NT2/D1 (cell line): ENCODE data around the gene CAMK2B.

ENCODE experiments used
- DNase-seq: peaks from one replicate; pipeline ENCODE4 v3.0.0-alpha.2; 2011; ENCODE audit warnings: low read depth, low spot score
- H3K27me3 ChIP-seq: 2 replicates; pipeline ENCODE4 v1.6.0; 2011; ENCODE audit warnings: mild to moderate bottlenecking; ENCODE audit not compliant: insufficient read length, insufficient read depth
- H3K36me3 ChIP-seq: 2 replicates; pipeline ENCODE4 v1.6.1; 2011; ENCODE audit warnings: mild to moderate bottlenecking, low read length, mixed read lengths; ENCODE audit not compliant: insufficient read depth, insufficient read length
- H3K4me1 ChIP-seq: 2 replicates; pipeline ENCODE4 v1.5.1; 2011; ENCODE audit not compliant: insufficient read depth, insufficient read length
- H3K4me3 ChIP-seq: 2 replicates; pipeline ENCODE4 v1.5.1; 2011; ENCODE audit warnings: low read depth; ENCODE audit not compliant: insufficient read length
- H3K9ac ChIP-seq: 2 replicates; pipeline ENCODE4 v1.6.0; 2011; ENCODE audit warnings: low read depth; ENCODE audit not compliant: insufficient read length
- H3K9me3 ChIP-seq: 2 replicates; pipeline ENCODE4 v1.5.1; 2011; ENCODE audit warnings: mild to moderate bottlenecking, low read length; ENCODE audit not compliant: insufficient read depth
- SUZ12 ChIP-seq: IDR thresholded peaks from 2 replicates; pipeline ENCODE4 v1.6.1; 2011; ENCODE audit not compliant: insufficient read length, insufficient read depth; ENCODE audit errors: extremely low read depth
- YY1 ChIP-seq: IDR thresholded peaks from 2 replicates; pipeline ENCODE4 v1.6.1; 2011; ENCODE audit not compliant: insufficient read length, insufficient read depth
- ZNF274 ChIP-seq: IDR thresholded peaks from 2 replicates; pipeline ENCODE4 v1.6.1; 2011; ENCODE audit warnings: mild to moderate bottlenecking, low read depth, low read length

The CAMK2B gene

GRCh38 chr7:44186736-44187135 is 138.7 kb downstream of the CAMK2B start:
- Histone ChIP-seq H3K36me3 (no peaks in the 10 kb centered on the region), H3K9ac (no peak overlapping the region), H3K9me3 (peaks cover 15% of the 10 kb centered on the region; the same call in 1 of the 2 replicates), H3K4me3 (no peak overlapping the region), H3K27me3 (no peaks in the 10 kb centered on the region), H3K4me1 (peaks cover 13% of the 10 kb centered on the region)
- TF ChIP-seq YY1: no peak
- no peak for DNase-seq

DNA sequence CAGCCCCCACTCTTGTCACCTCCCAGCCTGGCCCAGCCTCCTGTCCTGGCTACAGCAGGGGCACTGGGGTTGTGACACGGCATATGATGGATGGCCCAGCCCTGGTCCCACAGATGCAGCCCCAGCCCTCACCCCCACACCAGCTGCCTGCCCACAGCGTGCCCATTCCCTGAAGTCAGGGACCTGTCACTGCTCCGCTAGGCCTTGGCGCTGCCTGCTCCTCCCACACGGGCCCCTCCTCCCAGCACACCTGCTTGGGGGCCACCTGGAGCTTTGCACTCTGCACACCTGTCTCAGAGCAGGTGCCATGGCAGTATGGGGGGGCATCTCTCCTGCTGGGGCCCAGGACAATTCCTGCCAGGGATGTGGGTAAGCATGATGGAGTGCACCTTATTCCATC is 139.7 kb downstream of the CAMK2B start:
- no peak for DNase-seq

GRCh38 chr7:44184873-44185446 is 140.4 kb downstream of the CAMK2B start:
- Histone ChIP-seq H3K9me3 (peaks cover 15% of the 10 kb centered on the region; the same call in 1 of the 2 replicates), H3K27me3 (no peaks in the 10 kb centered on the region), H3K36me3 (no peaks in the 10 kb centered on the region), H3K9ac (no peak overlapping the region), H3K4me1 (peaks cover 13% of the 10 kb centered on the region), H3K4me3 (no peak overlapping the region)
- TF ChIP-seq SUZ12 (no peak), ZNF274 (no peak), YY1 (no peak)
- no peak for DNase-seq

More for the DNA sequence above, 139.7 kb downstream of the CAMK2B start:
- H3K9ac ChIP-seq: no peak overlapping the region
- no peaks in the 10 kb centered on the region for H3K36me3 ChIP-seq
- TF ChIP-seq ZNF274 (no peak), SUZ12 (no peak), YY1 (no peak)
- H3K4me3 ChIP-seq: no peak overlapping the region
- H3K4me1 ChIP-seq: peaks cover 13% of the 10 kb centered on the region
- H3K9me3 ChIP-seq: peaks cover 15% of the 10 kb centered on the region; the same call in 1 of the 2 replicates
- H3K27me3 ChIP-seq: no peaks in the 10 kb centered on the region

DNA sequence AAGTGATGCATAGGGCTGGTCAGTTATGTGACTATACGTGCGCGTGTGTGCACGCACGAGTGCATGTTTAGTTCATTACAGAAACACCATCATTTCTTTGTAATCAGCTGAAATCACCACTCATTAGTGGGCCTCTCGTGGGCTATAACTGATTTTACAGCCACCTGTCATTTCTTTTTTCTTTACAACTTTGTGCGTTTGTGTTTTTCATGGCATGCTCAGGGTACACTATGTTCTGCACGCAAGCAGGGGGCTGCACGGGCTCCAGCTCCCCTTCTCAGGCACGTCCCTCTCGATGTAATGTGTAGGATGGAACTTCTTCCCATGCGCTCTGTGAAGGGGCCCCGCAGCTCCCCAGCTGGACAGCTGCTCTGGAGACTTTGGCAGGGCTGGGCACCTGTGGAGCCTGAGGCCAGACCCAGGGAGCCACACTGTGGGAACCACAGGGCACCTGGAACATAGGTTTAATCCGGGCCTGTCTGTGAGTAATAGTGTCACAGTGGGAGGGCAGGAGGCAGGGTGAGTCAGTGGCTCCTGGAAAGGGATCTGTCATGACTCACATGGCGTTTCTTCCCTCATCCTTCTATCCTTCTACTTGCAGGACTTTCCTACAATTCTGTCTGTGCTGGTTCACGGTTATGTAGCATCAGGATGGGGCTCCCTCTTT is 141.1 kb downstream of the CAMK2B start:
- H3K9ac ChIP-seq: no peak overlapping the region
- no peaks in the 10 kb centered on the region for H3K36me3 ChIP-seq
- peaks cover 15% of the 10 kb centered on the region; the same call in 1 of the 2 replicates for H3K9me3 ChIP-seq
- no peak overlapping the region for H3K4me3 ChIP-seq
- H3K27me3 ChIP-seq: no peaks in the 10 kb centered on the region
- H3K4me1 ChIP-seq: peaks cover 13% of the 10 kb centered on the region
- no peak for DNase-seq
- TF ChIP-seq YY1: no peak
- TF ChIP-seq SUZ12: no peak

- Histone ChIP-seq H3K27me3 (no peaks in the 10 kb centered on the region), H3K9me3 (peaks cover 15% of the 10 kb centered on the region; the same call in 1 of the 2 replicates), H3K36me3 (no peaks in the 10 kb centered on the region), H3K9ac (no peak overlapping the region), H3K4me1 (peaks cover 14% of the 10 kb centered on the region), H3K4me3 (no peak overlapping the region)
- no peak for DNase-seq
- TF ChIP-seq ZNF274: no peak
- no peak for TF ChIP-seq YY1
- TF ChIP-seq SUZ12: no peak
Observed at GRCh38 chr7:44183386-44183785, 142.0 kb downstream of the CAMK2B start.

DNA sequence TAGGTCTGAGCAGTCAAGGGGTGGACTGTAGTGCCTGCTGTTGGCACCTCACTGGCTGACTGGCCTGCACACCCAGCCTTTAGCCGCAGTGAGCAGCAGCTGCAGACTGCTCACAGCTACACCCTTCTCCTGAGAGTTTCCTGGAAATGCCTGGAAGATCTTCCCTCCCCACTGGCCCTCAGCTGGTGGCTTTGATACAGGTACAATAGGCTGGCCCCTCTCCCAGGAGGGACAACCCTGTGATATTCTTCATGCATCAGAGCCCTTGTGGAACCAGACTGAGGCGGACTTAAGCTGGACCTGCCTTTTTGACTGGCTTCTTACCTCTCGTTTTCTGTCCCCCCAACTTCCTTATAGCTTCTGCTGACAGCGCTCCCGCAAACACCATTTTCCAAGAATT is 142.6 kb downstream of the CAMK2B start:
- Histone ChIP-seq H3K4me3 (no peak overlapping the region), H3K9ac (no peak overlapping the region), H3K9me3 (peaks cover 15% of the 10 kb centered on the region; the same call in 1 of the 2 replicates), H3K36me3 (no peaks in the 10 kb centered on the region), H3K4me1 (peaks cover 19% of the 10 kb centered on the region), H3K27me3 (no peaks in the 10 kb centered on the region)
- DNase-seq: no peak
- TF ChIP-seq YY1 (no peak), SUZ12 (no peak), ZNF274 (no peak)

- Histone ChIP-seq H3K9ac (no peak overlapping the region), H3K4me1 (peaks cover 21% of the 10 kb centered on the region), H3K27me3 (peaks cover 4% of the 10 kb centered on the region), H3K4me3 (no peak overlapping the region), H3K9me3 (peaks cover 15% of the 10 kb centered on the region; the same call in 1 of the 2 replicates), H3K36me3 (no peaks in the 10 kb centered on the region)
- no peak for DNase-seq
- no peak for TF ChIP-seq ZNF274
- TF ChIP-seq YY1: no peak
- no peak for TF ChIP-seq SUZ12
Observed at GRCh38 chr7:44180631-44181030, 144.8 kb downstream of the CAMK2B start.

DNA sequence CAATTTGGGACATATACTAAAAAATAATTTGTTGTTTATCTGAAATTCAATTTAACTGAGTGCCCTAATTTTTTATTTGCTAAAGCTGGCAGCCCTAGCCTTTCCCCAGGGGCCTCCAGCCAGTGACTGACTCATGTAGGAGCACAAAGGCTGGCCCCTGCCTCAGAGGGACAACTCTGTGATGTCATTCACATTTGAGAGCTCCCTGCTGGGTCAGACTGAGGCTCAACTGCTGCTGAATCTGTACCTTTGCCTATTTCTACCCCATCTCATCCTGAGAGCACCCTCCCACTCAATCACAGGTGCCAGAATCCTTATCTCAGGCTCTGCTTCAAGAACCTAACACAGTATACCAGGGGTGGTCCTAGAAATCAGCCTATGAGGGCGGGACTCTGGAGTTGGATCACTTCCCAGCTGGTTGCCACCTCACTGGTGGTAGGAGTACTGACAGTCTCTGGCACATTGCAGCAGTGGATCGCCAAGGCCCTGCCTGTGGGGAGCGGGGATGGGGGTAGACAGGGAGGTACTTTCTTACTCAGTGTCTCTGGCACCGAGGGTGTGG is 147.7 kb downstream of the CAMK2B start:
- peaks cover 5% of the 10 kb centered on the region for H3K27me3 ChIP-seq
- H3K4me3 ChIP-seq: no peak overlapping the region
- no peaks in the 10 kb centered on the region for H3K36me3 ChIP-seq
- no peak overlapping the region for H3K9ac ChIP-seq
- H3K9me3 ChIP-seq: peaks cover 9% of the 10 kb centered on the region; the same call in 1 of the 2 replicates
- DNase-seq: peak; percentile 47
- H3K4me1 ChIP-seq: peaks cover 12% of the 10 kb centered on the region
- no peak for TF ChIP-seq SUZ12
- TF ChIP-seq YY1: no peak
- no peak for TF ChIP-seq ZNF274
